ENCODE measurements around the gene GOLGA6A. TPM values are rescaled to one million over a fixed set of nuclear protein-coding genes. Genes with fewer than 3 reads are reported as not detected.
A peak's percentile ranks its signal among the peaks of the same experiment; 100 is the strongest.
"Not testable (repeated sequence)": the region's sequence is repeated elsewhere in the genome, so short reads cannot be mapped to it uniquely, and the experiment has no call there.

GOLGA6A gene
- total RNA-seq, 2 experiments from 2014 or later: 0.63 to 0.76 TPM

- H3K4me2 ChIP-seq (ENCODE audit: low read length); DNase-seq (ENCODE audit: low spot score); H3K4me3 ChIP-seq (ENCODE audit: low read depth, low read length, poor library complexity, severe bottlenecking); H3K9me2 ChIP-seq (ENCODE audit: insufficient read depth, low read length); H3K9me3 ChIP-seq (ENCODE audit: low read length); H3K27ac ChIP-seq (ENCODE audit: low read depth, low read length, poor library complexity, severe bottlenecking); intact Hi-C loops (cut with micrococcal nuclease; ENCODE audit: unreplicated experiment); H2AFZ ChIP-seq (ENCODE audit: low read length); BruUV-seq (replicated peaks); H3K36me3 ChIP-seq (ENCODE audit: insufficient read depth, low read length); CTCF ChIA-PET (ENCODE audit: unreplicated experiment); POLR2A ChIA-PET; H3K79me2 ChIP-seq (ENCODE audit: insufficient read depth, low read depth, low read length); H4K20me1 ChIP-seq (ENCODE audit: insufficient read depth, low read length); H3K4me1 ChIP-seq (ENCODE audit: insufficient read depth, low read length, poor library complexity, severe bottlenecking): not testable (repeated sequence)
- peak; percentile 52 for TF ChIP-seq CTCF (conservative IDR thresholded peaks at IDR 0.05; ENCODE audit: low read length)
Observed at GRCh38 chr15:74108611-74109010, 26.3 kb upstream of the GOLGA6A start.

- Histone ChIP-seq H3K9me3 (ENCODE audit: low read length) (no peaks in the 10 kb centered on the region), H3K4me2 (ENCODE audit: low read length) (no peak overlapping the region), H3K27ac (ENCODE audit: low read depth, low read length, poor library complexity, severe bottlenecking) (no peak overlapping the region), H3K79me2 (ENCODE audit: insufficient read depth, low read depth, low read length) (no peaks in the 10 kb centered on the region), H4K20me1 (ENCODE audit: insufficient read depth, low read length) (no peaks in the 10 kb centered on the region), H2AFZ (ENCODE audit: low read length) (no peak overlapping the region), H3K9me2 (ENCODE audit: insufficient read depth, low read length) (no peaks in the 10 kb centered on the region), H3K4me3 (ENCODE audit: low read depth, low read length, poor library complexity, severe bottlenecking) (no peak overlapping the region), H3K4me1 (ENCODE audit: insufficient read depth, low read length, poor library complexity, severe bottlenecking) (no peaks in the 10 kb centered on the region), H3K36me3 (ENCODE audit: insufficient read depth, low read length) (no peaks in the 10 kb centered on the region)
- ChIA-PET CTCF (ENCODE audit: unreplicated experiment) (no interaction called here), POLR2A (no interaction called here)
- no peak for DNase-seq (ENCODE audit: low spot score)
- no peak for TF ChIP-seq EZH2phosphoT487 (IDR thresholded peaks at IDR 0.05; ENCODE audit: borderline replicate concordance, low read depth, low read length)
- intact Hi-C loops (cut with micrococcal nuclease; ENCODE audit: unreplicated experiment): no loop called here
- BruUV-seq (replicated peaks): no TSS peak
Observed at GRCh38 chr15:74108111-74108510, 25.8 kb upstream of the GOLGA6A start.

- peak overlapping the region; percentile 44 for H3K4me3 ChIP-seq (ENCODE audit: low read depth, low read length, poor library complexity, severe bottlenecking)
- H3K4me1 ChIP-seq (ENCODE audit: insufficient read depth, low read length, poor library complexity, severe bottlenecking); H3K79me2 ChIP-seq (ENCODE audit: insufficient read depth, low read depth, low read length); H4K20me1 ChIP-seq (ENCODE audit: insufficient read depth, low read length); H3K27ac ChIP-seq (ENCODE audit: low read depth, low read length, poor library complexity, severe bottlenecking); H3K4me2 ChIP-seq (ENCODE audit: low read length); CTCF ChIA-PET (ENCODE audit: unreplicated experiment); intact Hi-C loops (cut with micrococcal nuclease; ENCODE audit: unreplicated experiment); H2AFZ ChIP-seq (ENCODE audit: low read length); H3K36me3 ChIP-seq (ENCODE audit: insufficient read depth, low read length); POLR2A ChIA-PET; H3K9me2 ChIP-seq (ENCODE audit: insufficient read depth, low read length); H3K9me3 ChIP-seq (ENCODE audit: low read length): not testable (repeated sequence)
- peak; percentile 60 for DNase-seq (ENCODE audit: low spot score)
- BruUV-seq (replicated peaks): TSS peak; percentile 92
Observed at GRCh38 chr15:74099963-74100733, 17.8 kb upstream of the GOLGA6A start.

- H3K36me3 ChIP-seq (ENCODE audit: insufficient read depth, low read length); H3K4me3 ChIP-seq (ENCODE audit: low read depth, low read length, poor library complexity, severe bottlenecking); H3K4me2 ChIP-seq (ENCODE audit: low read length); POLR2A ChIA-PET; H3K79me2 ChIP-seq (ENCODE audit: insufficient read depth, low read depth, low read length); H3K9me2 ChIP-seq (ENCODE audit: insufficient read depth, low read length); H2AFZ ChIP-seq (ENCODE audit: low read length); H3K9me3 ChIP-seq (ENCODE audit: low read length); H3K4me1 ChIP-seq (ENCODE audit: insufficient read depth, low read length, poor library complexity, severe bottlenecking); DNase-seq (ENCODE audit: low spot score); CTCF ChIA-PET (ENCODE audit: unreplicated experiment); H4K20me1 ChIP-seq (ENCODE audit: insufficient read depth, low read length); BruUV-seq (replicated peaks); intact Hi-C loops (cut with micrococcal nuclease; ENCODE audit: unreplicated experiment); H3K27ac ChIP-seq (ENCODE audit: low read depth, low read length, poor library complexity, severe bottlenecking): not testable (repeated sequence)
Observed at GRCh38 chr15:74096753-74097474, 14.6 kb upstream of the GOLGA6A start.

GRCh38 chr15:74095610-74096009 lies 13.3 kb upstream of the GOLGA6A start:
- not testable (repeated sequence) for H3K9me2 ChIP-seq (ENCODE audit: insufficient read depth, low read length)

More at GRCh38 chr15:74095610-74096009, 13.3 kb upstream of the GOLGA6A start:
- H3K4me2 ChIP-seq (ENCODE audit: low read length); H4K20me1 ChIP-seq (ENCODE audit: insufficient read depth, low read length); H3K9me3 ChIP-seq (ENCODE audit: low read length); H3K36me3 ChIP-seq (ENCODE audit: insufficient read depth, low read length); H3K4me1 ChIP-seq (ENCODE audit: insufficient read depth, low read length, poor library complexity, severe bottlenecking); DNase-seq (ENCODE audit: low spot score); H3K4me3 ChIP-seq (ENCODE audit: low read depth, low read length, poor library complexity, severe bottlenecking); CTCF ChIA-PET (ENCODE audit: unreplicated experiment); H2AFZ ChIP-seq (ENCODE audit: low read length); H3K27ac ChIP-seq (ENCODE audit: low read depth, low read length, poor library complexity, severe bottlenecking); H3K79me2 ChIP-seq (ENCODE audit: insufficient read depth, low read depth, low read length); POLR2A ChIA-PET; intact Hi-C loops (cut with micrococcal nuclease; ENCODE audit: unreplicated experiment); BruUV-seq (replicated peaks): not testable (repeated sequence)

All from OCI-LY7 (cell line).